Measurements from ENCODE around the gene GP1BB. TPM values are rescaled to one million over a fixed set of nuclear protein-coding genes. Genes with fewer than 3 reads are reported as not detected.
A peak's percentile ranks its signal among the peaks of the same experiment; 100 is the strongest.

Gene GP1BB
- total RNA-seq, 4 donors from 2014 or later, result 0.76 to 7.4 (median 6.4) TPM; not detected in 1

GRCh38 chr22:19756288-19757128 is 33.2 kb downstream of the GP1BB start:
- Histone ChIP-seq H3K36me3 (no peaks in the 10 kb centered on the region), H3K27ac (no peak overlapping the region), H3K27me3 (peaks cover 18 to 31% of the 10 kb centered on the region in 2 donors), H3K4me1 (peaks cover 0 to 26% of the 10 kb centered on the region in 2 donors), H3K4me3 (no peak overlapping the region), H3K9me3 (no peaks in the 10 kb centered on the region)
- intact Hi-C loops (cut with DNase I; ENCODE audit: low total_unique reads), result no loop called here
- DNase-seq, result peak in 1 of 2 donors; percentile 34
- TF ChIP-seq, protein P1, sequence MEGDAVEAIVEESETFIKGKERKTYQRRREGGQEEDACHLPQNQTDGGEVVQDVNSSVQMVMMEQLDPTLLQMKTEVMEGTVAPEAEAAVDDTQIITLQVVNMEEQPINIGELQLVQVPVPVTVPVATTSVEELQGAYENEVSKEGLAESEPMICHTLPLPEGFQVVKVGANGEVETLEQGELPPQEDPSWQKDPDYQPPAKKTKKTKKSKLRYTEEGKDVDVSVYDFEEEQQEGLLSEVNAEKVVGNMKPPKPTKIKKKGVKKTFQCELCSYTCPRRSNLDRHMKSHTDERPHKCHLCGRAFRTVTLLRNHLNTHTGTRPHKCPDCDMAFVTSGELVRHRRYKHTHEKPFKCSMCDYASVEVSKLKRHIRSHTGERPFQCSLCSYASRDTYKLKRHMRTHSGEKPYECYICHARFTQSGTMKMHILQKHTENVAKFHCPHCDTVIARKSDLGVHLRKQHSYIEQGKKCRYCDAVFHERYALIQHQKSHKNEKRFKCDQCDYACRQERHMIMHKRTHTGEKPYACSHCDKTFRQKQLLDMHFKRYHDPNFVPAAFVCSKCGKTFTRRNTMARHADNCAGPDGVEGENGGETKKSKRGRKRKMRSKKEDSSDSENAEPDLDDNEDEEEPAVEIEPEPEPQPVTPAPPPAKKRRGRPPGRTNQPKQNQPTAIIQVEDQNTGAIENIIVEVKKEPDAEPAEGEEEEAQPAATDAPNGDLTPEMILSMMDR (IDR thresholded peaks at IDR 0.05), result peak; percentile 36 to 68 (median 42)
- TF ChIP-seq POLR2A (IDR thresholded peaks at IDR 0.05), result no peak

GRCh38 chr22:19757140-19757984 is 34.0 kb downstream of the GP1BB start:
- no peaks in the 10 kb centered on the region for H3K9me3 ChIP-seq
- H3K4me3 ChIP-seq, result no peak overlapping the region
- peaks cover 18 to 38% of the 10 kb centered on the region in 2 donors for H3K27me3 ChIP-seq
- no peaks in the 10 kb centered on the region for H3K36me3 ChIP-seq
- H3K27ac ChIP-seq, result no peak overlapping the region
- H3K4me1 ChIP-seq, result peaks cover 0 to 26% of the 10 kb centered on the region in 2 donors
- no peak for TF ChIP-seq POLR2A (IDR thresholded peaks at IDR 0.05)
- TF ChIP-seq, protein P1 (IDR thresholded peaks at IDR 0.05), result no peak
- intact Hi-C loops (cut with DNase I; ENCODE audit: low total_unique reads), result no loop called here
- no peak for DNase-seq

- Histone ChIP-seq H3K4me3 (no peak overlapping the region), H3K9me3 (no peaks in the 10 kb centered on the region), H3K36me3 (no peaks in the 10 kb centered on the region), H3K27ac (no peak overlapping the region), H3K27me3 (peaks cover 18 to 44% of the 10 kb centered on the region in 2 donors), H3K4me1 (peaks cover 0 to 26% of the 10 kb centered on the region in 2 donors)
- intact Hi-C loops (cut with DNase I; ENCODE audit: low total_unique reads), result no loop called here
- DNase-seq, result no peak
- TF ChIP-seq POLR2A (IDR thresholded peaks at IDR 0.05), result no peak
- TF ChIP-seq, protein P1 (IDR thresholded peaks at IDR 0.05), result no peak
These were observed 34.9 kb downstream of the GP1BB start for GRCh38 chr22:19757985-19758895.

DNA sequence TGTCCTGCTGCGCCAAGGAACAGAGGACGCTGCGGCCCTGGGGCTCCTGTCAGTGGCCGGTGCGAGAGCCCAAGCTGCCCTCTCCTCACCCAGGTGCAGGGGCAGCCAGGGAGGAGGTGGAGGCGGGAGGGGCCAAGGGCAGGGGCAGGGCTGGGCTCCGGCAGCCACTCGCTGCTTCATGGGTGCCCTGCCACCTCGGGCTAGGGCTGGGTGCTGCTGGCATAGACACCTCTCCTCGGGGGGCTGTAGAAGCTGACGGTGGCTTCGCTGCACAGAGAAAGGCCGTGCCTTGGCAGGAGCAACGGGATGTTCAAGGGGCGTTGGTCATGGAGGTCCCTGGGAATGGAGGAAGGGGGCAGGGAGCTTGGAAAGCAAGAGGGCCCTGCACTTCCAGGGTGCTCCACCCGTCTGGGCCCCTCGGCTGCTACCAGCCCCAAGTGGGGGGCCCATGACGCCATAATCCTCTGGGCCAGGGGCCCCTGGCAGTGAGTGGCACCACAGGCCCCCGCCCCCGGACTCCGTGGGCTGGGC is 35.6 kb downstream of the GP1BB start:
- intact Hi-C loops (cut with DNase I; ENCODE audit: low total_unique reads), result no loop called here
- Histone ChIP-seq H3K27me3 (peaks cover 18 to 47% of the 10 kb centered on the region in 2 donors), H3K9me3 (no peaks in the 10 kb centered on the region), H3K27ac (no peak overlapping the region), H3K4me1 (peaks cover 0 to 26% of the 10 kb centered on the region in 2 donors), H3K36me3 (no peaks in the 10 kb centered on the region), H3K4me3 (no peak overlapping the region)
- DNase-seq, result no peak
- TF ChIP-seq, protein P1 (IDR thresholded peaks at IDR 0.05), result no peak
- no peak for TF ChIP-seq POLR2A (IDR thresholded peaks at IDR 0.05)
